IMR-90 (cell line): ENCODE measurements around the gene ABL2. TPM values are rescaled to one million over a fixed set of nuclear protein-coding genes. Genes with fewer than 3 reads are reported as not detected.

Experiments used
- ATAC-seq: fragments of 200-7000 bp; cut with Tn5 transposase; 2 replicates; pipeline ENCODE4 v1.9.1; 2020; ENCODE audit warnings: low read depth, mild to moderate bottlenecking, moderate library complexity
- BruUV-seq: library from RNA; stranded (reverse); fragments of 400-500 nt; replicated peaks from 2 replicates; lab custom pipeline; 2021; lab: Mats Ljungman, UMichigan
- CTCF ChIA-PET: fragments of 300-600 bp; formaldehyde crosslinking; extraction: SDS; loops from one replicate; lab custom pipeline; 2021; ENCODE audit warnings: antibody characterized with exemption; lab: Yijun Ruan, JAX
- POLR2A ChIA-PET: fragments of 300-600 bp; sonication (Branson Sonifier 250); formaldehyde crosslinking; loops from one replicate; lab custom pipeline; 2022; ENCODE audit warnings: antibody characterized with exemption; ENCODE audit not compliant: unreplicated experiment; lab: Charles Lee
- DNase-seq: peaks from one replicate; pipeline ENCODE4 v3.0.0; 2013
- H2AFZ ChIP-seq: replicated peaks from 2 replicates; pipeline ENCODE3; 2013; ENCODE audit warnings: low read length, mild to moderate bottlenecking; ENCODE audit not compliant: poor library complexity
- H2AK5ac ChIP-seq: 2 replicates; pipeline ENCODE4 v1.6.1; 2013; ENCODE audit warnings: low read depth, low read length, inconsistent platforms
- H2AK9ac ChIP-seq: replicated peaks from 2 replicates; pipeline ENCODE3; 2013; ENCODE audit warnings: mild to moderate bottlenecking, low read depth, low read length, moderate library complexity; ENCODE audit not compliant: poor library complexity
- H2BK120ac ChIP-seq: 2 replicates; pipeline ENCODE4 v1.6.1; 2013; ENCODE audit warnings: low read depth, low read length, inconsistent platforms
- H2BK15ac ChIP-seq: 3 replicates; pipeline ENCODE4 v1.6.1; 2013; ENCODE audit warnings: low read depth, low read length, inconsistent platforms
- H2BK20ac ChIP-seq: 2 replicates; pipeline ENCODE4 v1.6.1; 2013; ENCODE audit warnings: low read depth, mild to moderate bottlenecking, inconsistent platforms, low read length, moderate library complexity
- H2BK5ac ChIP-seq: 2 replicates; pipeline ENCODE4 v1.6.1; 2013; ENCODE audit warnings: mild to moderate bottlenecking, low read depth, low read length, inconsistent platforms; ENCODE audit not compliant: poor library complexity, severe bottlenecking
- H3K14ac ChIP-seq: replicated peaks from 2 replicates; pipeline ENCODE4 v1.6.1; 2013; ENCODE audit warnings: low read depth, low read length, inconsistent platforms
- H3K18ac ChIP-seq: 2 replicates; pipeline ENCODE4 v1.6.1; 2013; ENCODE audit warnings: low read depth, low read length, control low read depth
- H3K23ac ChIP-seq: 2 replicates; pipeline ENCODE4 v1.6.1; 2013; ENCODE audit warnings: low read depth, low read length, inconsistent platforms
- H3K27ac ChIP-seq: 2 replicates; pipeline ENCODE4 v1.5.1; 2013; ENCODE audit warnings: mild to moderate bottlenecking, control low read depth, low read length; ENCODE audit not compliant: insufficient read depth
- H3K27me3 ChIP-seq: 2 replicates; pipeline ENCODE4 v1.6.1; 2013; ENCODE audit warnings: low read length; ENCODE audit not compliant: control insufficient read depth, insufficient read depth
- H3K36me3 ChIP-seq: 2 replicates; pipeline ENCODE4 v1.6.1; 2013; ENCODE audit warnings: low read length, mixed read lengths; ENCODE audit not compliant: control insufficient read depth, insufficient read depth
- H3K4ac ChIP-seq: 2 replicates; pipeline ENCODE4 v1.6.1; 2013; ENCODE audit warnings: low read depth, low read length, inconsistent platforms
- H3K4me1 ChIP-seq: 2 replicates; pipeline ENCODE4 v1.6.1; 2013; ENCODE audit warnings: low read length, mixed read lengths; ENCODE audit not compliant: control insufficient read depth, insufficient read depth
- H3K4me2 ChIP-seq: 2 replicates; pipeline ENCODE4 v1.6.1; 2013; ENCODE audit warnings: low read depth, mild to moderate bottlenecking, control low read depth, low read length, moderate library complexity
- H3K4me3 ChIP-seq: 2 replicates; pipeline ENCODE4 v1.5.1; 2013; ENCODE audit warnings: low read depth, mild to moderate bottlenecking, control low read depth, low read length, moderate library complexity; ENCODE audit not compliant: insufficient read depth
- H3K56ac ChIP-seq: 2 replicates; pipeline ENCODE4 v1.6.1; 2013; ENCODE audit warnings: low read length, inconsistent platforms; ENCODE audit not compliant: insufficient read depth; ENCODE audit errors: extremely low read depth
- H3K79me1 ChIP-seq, 2 experiments: 2 replicates each; pipeline ENCODE4 v1.6.1; 2013; ENCODE audit warnings: low read length in 2 of 2, inconsistent platforms in 1 of 2, low read depth in 1 of 2
- H3K9ac ChIP-seq: 2 replicates; pipeline ENCODE4 v1.6.1; 2013; ENCODE audit warnings: low read depth, low read length, control low read depth
- H3K9me1 ChIP-seq: 2 replicates; pipeline ENCODE4 v1.6.1; 2013; ENCODE audit warnings: low read length, inconsistent platforms; ENCODE audit not compliant: insufficient read depth
- H3K9me3 ChIP-seq: 2 replicates; pipeline ENCODE4 v1.6.1; 2013; ENCODE audit warnings: low read length; ENCODE audit not compliant: control insufficient read depth, insufficient read depth
- H4K20me1 ChIP-seq: 2 replicates; pipeline ENCODE4 v1.6.1; 2013; ENCODE audit warnings: low read length, inconsistent platforms; ENCODE audit not compliant: insufficient read depth
- H4K5ac ChIP-seq: 2 replicates; pipeline ENCODE4 v1.6.1; 2013; ENCODE audit warnings: mild to moderate bottlenecking, low read depth, low read length, control low read depth
- H4K8ac ChIP-seq, 2 experiments: 2 replicates each; pipeline ENCODE4 v1.6.1; 2013; ENCODE audit warnings: low read depth in 2 of 2, low read length in 2 of 2, control low read depth in 1 of 2, inconsistent platforms in 1 of 2
- H4K91ac ChIP-seq: 2 replicates; pipeline ENCODE4 v1.6.1; 2013; ENCODE audit warnings: low read depth, low read length, inconsistent platforms; ENCODE audit not compliant: insufficient read depth
- FOS ChIP-seq: fragments of 150-350 bp; IDR thresholded peaks from 2 replicates; pipeline ENCODE4 v1.6.1; 2016; ENCODE audit warnings: low read depth, low read length
- MAFK ChIP-seq: IDR thresholded peaks from 2 replicates; pipeline ENCODE4 v1.6.1; 2012; ENCODE audit warnings: low read depth, low read length, improper control_type of control experiment
- POLR2A ChIP-seq: IDR thresholded peaks from 2 replicates; pipeline ENCODE4 v1.6.1; 2012; ENCODE audit warnings: mild to moderate bottlenecking, low read depth, low read length
- RCOR1 ChIP-seq: IDR thresholded peaks from 2 replicates; pipeline ENCODE4 v1.6.1; 2012; ENCODE audit warnings: mild to moderate bottlenecking, low read length, improper control_type of control experiment; ENCODE audit not compliant: insufficient replicate concordance
- WGBS, 2 experiments: methylation state at CpG; one replicate each; pipeline versions ENCODE4 v1.1.5 to v1.1.7; 2013; ENCODE audit warnings: missing lambda C conversion rate in 2 of 2; ENCODE audit not compliant: insufficient read length in 1 of 2; ENCODE audit errors: extremely low coverage in 2 of 2; 5-methylcytosine and 5-hydroxymethylcytosine counted together
- dilution Hi-C: fragments of 300-500 bp; cut with HindIII; formaldehyde crosslinking; loops from one replicate; pipeline ENCODE4 v1.14.3; 2018; ENCODE audit warnings: low sequenced_read_pairs; ENCODE audit not compliant: unreplicated experiment
- in situ Hi-C: fragments of 300-500 bp; cut with MboI; formaldehyde crosslinking; loops from 3 replicates; pipeline ENCODE4 v1.14.3; 2019; ENCODE audit warnings: low sequenced_read_pairs, inconsistent platforms, mixed read lengths
- intact Hi-C: fragments of 100-400 bp; cut with micrococcal nuclease; formaldehyde crosslinking; loops from 2 replicates; pipeline ENCODE4 v1.10.0; 2022
- polyA plus RNA-seq, 3 experiments: library from polyadenylated mRNA; depleted of rRNA; stranded (reverse); fragments of >200 nt; gene quantifications; 2 replicates each; pipeline ENCODE4 v1.2.3, GENCODE V29; 2012; ENCODE audit warnings: low replicate concordance in 1 of 3
- total RNA-seq: library from RNA; depleted of rRNA; stranded (reverse); fragments of >200 nt; gene quantifications from 2 replicates; pipeline ENCODE4 v1.2.3, GENCODE V29; 2012

The ABL2 gene
- total and polyA plus RNA-seq, 2 of the 4 experiments (the other 2 are of a cell fraction): 9.7 to 110 TPM

GRCh38 chr1:179124873-179125272 is 104.6 kb downstream of the ABL2 start:
- no peak overlapping the region for H4K5ac ChIP-seq
- no peak overlapping the region for H3K4me3 ChIP-seq
- H2BK15ac ChIP-seq: no peak overlapping the region; the same call in 2 of the 3 replicates
- in situ Hi-C loops (loop anchor here (5.0 to 10.0 kb wide), 2 partner anchors 72 to 170 kb away; partner anchors contain the start of gene SOAT1), dilution Hi-C loops (no loop called here), intact Hi-C loops (no loop called here)
- H3K9me1 ChIP-seq: peaks cover 9% of the 10 kb centered on the region
- no peaks in the 10 kb centered on the region for H3K9me3 ChIP-seq
- no peak overlapping the region for H2BK120ac ChIP-seq
- no peak overlapping the region for H3K4me2 ChIP-seq
- no peak overlapping the region; the same call in 1 of the 2 replicates for H3K4ac ChIP-seq
- CTCF ChIA-PET: no interaction called here
- H3K9ac ChIP-seq: no peak overlapping the region
- no peak overlapping the region for H3K27ac ChIP-seq
- no peak overlapping the region for H2AK9ac ChIP-seq
- no peak overlapping the region for H2BK20ac ChIP-seq
- DNase-seq: peak; percentile 78
- H3K56ac ChIP-seq: no peak overlapping the region
- peaks cover 10% of the 10 kb centered on the region; the same call in 1 of the 2 replicates for H4K20me1 ChIP-seq
- TF ChIP-seq MAFK (peak; percentile 69), RCOR1 (no peak), POLR2A (no peak), FOS (no peak)
- H3K79me1 ChIP-seq: peaks cover 14 to 57% of the 10 kb centered on the region in 2 experiments
- H2AK5ac ChIP-seq: no peak overlapping the region
- no CpG with 5 or more reads among the region's 1 CpG for WGBS, 2 experiments
- BruUV-seq: no TSS peak
- H4K91ac ChIP-seq: no peak overlapping the region
- no peak overlapping the region for H4K8ac ChIP-seq
- H3K18ac ChIP-seq: no peak overlapping the region
- POLR2A ChIA-PET: no interaction called here
- no peaks in the 10 kb centered on the region for H3K27me3 ChIP-seq
- peak overlapping the region; percentile 69 for H2BK5ac ChIP-seq
- H2AFZ ChIP-seq: no peak overlapping the region
- ATAC-seq: peak; percentile 40
- H3K23ac ChIP-seq: no peak overlapping the region
- peaks cover 17% of the 10 kb centered on the region for H3K36me3 ChIP-seq
- no peak overlapping the region for H3K14ac ChIP-seq
- peaks cover 14% of the 10 kb centered on the region for H3K4me1 ChIP-seq
